ENCODE results near the gene ZNF564. TPM values are rescaled to one million over a fixed set of nuclear protein-coding genes. Genes with fewer than 3 reads are reported as not detected.
"Not testable (repeated sequence)": the region's sequence is repeated elsewhere in the genome, so short reads cannot be mapped to it uniquely, and the experiment has no call there.

ZNF564 gene
- total RNA-seq, 4 donors from 2014 or later, result 16.4 to 25.6 (median 19.6) TPM

GRCh38 chr19:12567951-12568350 lies 16.7 kb upstream of the ZNF564 start:
- no peaks in the 10 kb centered on the region for H3K36me3 ChIP-seq
- DNase-seq, result no peak
- 79 to 100% methylated on average over 1 to 4 of the region's 4 CpGs for WGBS, 2 donors (ENCODE audit: low coverage in 1 of 2)
- TF ChIP-seq POLR2A (IDR thresholded peaks at IDR 0.05) (no peak), POLR2AphosphoS5 (IDR thresholded peaks at IDR 0.05) (no peak), EP300 (IDR thresholded peaks at IDR 0.05; ENCODE audit: low read depth) (no peak)
- TF ChIP-seq, protein P1, sequence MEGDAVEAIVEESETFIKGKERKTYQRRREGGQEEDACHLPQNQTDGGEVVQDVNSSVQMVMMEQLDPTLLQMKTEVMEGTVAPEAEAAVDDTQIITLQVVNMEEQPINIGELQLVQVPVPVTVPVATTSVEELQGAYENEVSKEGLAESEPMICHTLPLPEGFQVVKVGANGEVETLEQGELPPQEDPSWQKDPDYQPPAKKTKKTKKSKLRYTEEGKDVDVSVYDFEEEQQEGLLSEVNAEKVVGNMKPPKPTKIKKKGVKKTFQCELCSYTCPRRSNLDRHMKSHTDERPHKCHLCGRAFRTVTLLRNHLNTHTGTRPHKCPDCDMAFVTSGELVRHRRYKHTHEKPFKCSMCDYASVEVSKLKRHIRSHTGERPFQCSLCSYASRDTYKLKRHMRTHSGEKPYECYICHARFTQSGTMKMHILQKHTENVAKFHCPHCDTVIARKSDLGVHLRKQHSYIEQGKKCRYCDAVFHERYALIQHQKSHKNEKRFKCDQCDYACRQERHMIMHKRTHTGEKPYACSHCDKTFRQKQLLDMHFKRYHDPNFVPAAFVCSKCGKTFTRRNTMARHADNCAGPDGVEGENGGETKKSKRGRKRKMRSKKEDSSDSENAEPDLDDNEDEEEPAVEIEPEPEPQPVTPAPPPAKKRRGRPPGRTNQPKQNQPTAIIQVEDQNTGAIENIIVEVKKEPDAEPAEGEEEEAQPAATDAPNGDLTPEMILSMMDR (IDR thresholded peaks at IDR 0.05), result no peak
- H3K27me3 ChIP-seq, result no peaks in the 10 kb centered on the region
- in situ Hi-C loops (cut with MboI; ENCODE audit: low pct_ligation_motif_present in 1 of 4, low pct_unique_long_range_greater_than_20kb in 1 of 4, low sequenced_read_pairs in 3 of 4), result loop anchor here in 3 of 4 donors (10.0 kb wide), 1 partner anchor 107 kb away; no protein-coding TSS in a partner anchor
- H3K4me1 ChIP-seq, result peaks cover 0 to 6% (median 0%) of the 10 kb centered on the region in 4 donors
- intact Hi-C loops (cut with DNase I; ENCODE audit: low total_unique reads), result no loop called here
- H3K4me3 ChIP-seq, result no peak overlapping the region
- no peaks in the 10 kb centered on the region for H3K9me3 ChIP-seq
- no peak overlapping the region for H3K27ac ChIP-seq

DNA sequence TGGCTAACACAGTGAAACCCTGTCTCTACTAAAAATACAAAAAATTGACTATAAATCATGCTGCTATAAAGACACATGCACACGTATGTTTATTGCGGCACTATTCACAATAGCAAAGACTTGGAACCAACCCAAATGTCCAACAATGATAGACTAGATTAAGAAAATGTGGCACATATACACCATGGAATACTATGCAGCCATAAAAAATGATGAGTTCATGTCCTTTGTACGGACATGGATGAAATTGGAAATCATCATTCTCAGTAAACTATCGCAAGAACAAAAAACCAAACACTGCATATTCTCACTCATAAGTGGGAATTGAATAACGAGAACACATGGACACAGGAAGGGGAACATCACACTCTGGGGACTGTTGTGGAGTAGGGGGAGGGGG lies 15.1 kb upstream of the ZNF564 start:
- H3K4me1 ChIP-seq; H3K36me3 ChIP-seq; DNase-seq; intact Hi-C loops (cut with DNase I; ENCODE audit: low total_unique reads); H3K4me3 ChIP-seq; H3K27ac ChIP-seq; H3K9me3 ChIP-seq; H3K27me3 ChIP-seq: not testable (repeated sequence)
- in situ Hi-C loops (cut with MboI; ENCODE audit: low pct_ligation_motif_present in 1 of 4, low pct_unique_long_range_greater_than_20kb in 1 of 4, low sequenced_read_pairs in 3 of 4), result loop anchor here in 3 of 4 donors (10.0 kb wide), 1 partner anchor 108 kb away; no protein-coding TSS in a partner anchor
- 86 to 90% methylated on average over 3 to 5 of the region's 5 CpGs for WGBS, 2 donors (ENCODE audit: low coverage in 1 of 2)

GRCh38 chr19:12564016-12564664 lies 12.9 kb upstream of the ZNF564 start:
- H3K4me3 ChIP-seq, result no peak overlapping the region
- in situ Hi-C loops (cut with MboI; ENCODE audit: low pct_ligation_motif_present in 1 of 4, low pct_unique_long_range_greater_than_20kb in 1 of 4, low sequenced_read_pairs in 3 of 4) (loop anchor here in 3 of 4 donors (10.0 kb wide), 1 partner anchor 111 kb away; no protein-coding TSS in a partner anchor), intact Hi-C loops (cut with DNase I; ENCODE audit: low total_unique reads) (no loop called here)
- 18 to 70% methylated on average over 2 to 19 of the region's 19 CpGs for WGBS, 2 donors (ENCODE audit: low coverage in 1 of 2)
- peaks cover 0 to 6% (median 0%) of the 10 kb centered on the region in 4 donors for H3K4me1 ChIP-seq
- TF ChIP-seq POLR2AphosphoS5 (IDR thresholded peaks at IDR 0.05), result no peak
- TF ChIP-seq, protein P1 (IDR thresholded peaks at IDR 0.05), result peak; percentile 90 to 99 (median 96)
- DNase-seq, result peak; percentile 92
- H3K36me3 ChIP-seq, result no peaks in the 10 kb centered on the region
- no peaks in the 10 kb centered on the region for H3K9me3 ChIP-seq
- H3K27ac ChIP-seq, result peak overlapping the region in 3 of 4 donors; percentile 20 to 55 (median 52)
- no peaks in the 10 kb centered on the region for H3K27me3 ChIP-seq

GRCh38 chr19:12555456-12555930 lies 4.2 kb upstream of the ZNF564 start:
- WGBS, 2 donors (ENCODE audit: low coverage in 1 of 2), result 79% methylated on average over 39 of the region's 39 CpGs; no CpG with 5 or more reads in 1 of the 2 donors
- TF ChIP-seq, protein P1 (IDR thresholded peaks at IDR 0.05), result no peak
- TF ChIP-seq POLR2A (IDR thresholded peaks at IDR 0.05), result no peak
- TF ChIP-seq EP300 (IDR thresholded peaks at IDR 0.05; ENCODE audit: low read depth), result no peak
- no peak for TF ChIP-seq POLR2AphosphoS5 (IDR thresholded peaks at IDR 0.05)
- no peaks in the 10 kb centered on the region for H3K27me3 ChIP-seq
- no peak overlapping the region for H3K4me3 ChIP-seq
- DNase-seq, result peak; percentile 9
- H3K9me3 ChIP-seq, result no peaks in the 10 kb centered on the region
- no peaks in the 10 kb centered on the region for H3K36me3 ChIP-seq
- H3K27ac ChIP-seq, result no peak overlapping the region
- in situ Hi-C loops (cut with MboI; ENCODE audit: low pct_ligation_motif_present in 1 of 4, low pct_unique_long_range_greater_than_20kb in 1 of 4, low sequenced_read_pairs in 3 of 4) (no loop called here), intact Hi-C loops (cut with DNase I; ENCODE audit: low total_unique reads) (no loop called here)
- H3K4me1 ChIP-seq, result peaks cover under 1 to 14% (median 7%) of the 10 kb centered on the region in 4 donors
